Fibroblast of skin of right biceps (primary cell): ENCODE data around the gene CNTN4.
A peak's percentile ranks its signal among the peaks of the same experiment; 100 is the strongest.

Source experiments
- DNase-seq: peaks from one replicate; pipeline ENCODE4 v3.0.0-alpha.2; 2013

The CNTN4 gene

GRCh38 chr3:2823031-2823430 lies 724.4 kb downstream of the CNTN4 start:
- peak; percentile 72 for DNase-seq

DNA sequence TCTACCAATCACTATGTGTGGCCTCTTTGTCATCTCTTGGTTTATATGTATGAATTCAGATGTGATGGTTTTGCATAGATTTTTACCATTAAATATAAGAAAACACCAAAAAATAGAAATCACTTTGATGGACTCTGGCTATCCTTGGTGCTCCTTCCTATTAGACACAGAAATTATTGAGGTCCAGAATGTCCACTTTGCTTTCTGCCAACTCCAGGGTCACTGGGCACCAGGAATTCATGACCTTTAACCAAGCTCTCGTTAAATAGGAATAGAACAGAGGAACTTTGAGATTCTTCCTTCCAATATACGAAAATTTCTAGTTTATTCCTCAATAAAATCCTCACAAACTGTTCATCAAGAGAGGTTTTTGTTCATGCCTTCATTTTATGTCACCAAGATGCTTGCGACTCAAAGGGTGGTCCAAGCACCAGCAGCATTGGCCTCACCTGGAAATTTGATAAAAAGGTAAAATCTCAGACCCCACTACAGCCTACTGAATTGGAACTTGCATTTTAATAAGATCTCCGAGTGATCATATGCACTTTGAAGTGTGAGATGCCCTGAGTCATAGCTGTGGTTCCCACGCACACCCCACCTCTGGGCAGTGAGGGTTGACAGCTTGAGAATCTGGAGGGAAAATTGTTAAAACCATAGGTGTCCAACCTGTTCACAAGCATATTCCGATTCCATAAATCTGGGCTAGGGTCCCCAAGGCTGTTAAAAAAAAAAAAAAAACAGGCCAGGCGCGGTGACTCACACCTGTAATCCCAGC lies 725.0 kb downstream of the CNTN4 start:
- DNase-seq, result no peak

DNA sequence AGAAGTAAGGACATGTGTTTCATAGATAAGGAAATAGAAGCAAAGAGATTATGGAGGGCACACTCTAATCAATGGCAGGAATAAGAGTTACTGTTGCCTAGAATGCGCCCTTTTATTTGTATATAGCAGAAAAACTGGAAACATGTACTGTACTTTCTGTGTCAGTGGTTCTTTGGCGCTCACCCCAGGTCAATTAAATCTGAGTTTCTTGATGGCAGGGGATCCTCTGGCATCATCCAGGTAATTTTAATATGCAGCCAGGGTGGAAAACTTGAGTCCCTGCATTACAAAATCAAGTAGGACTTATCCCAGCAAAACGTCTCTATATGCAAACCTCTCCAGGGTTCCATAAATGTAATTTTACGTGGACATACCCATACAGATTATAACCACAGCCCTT lies 727.4 kb downstream of the CNTN4 start:
- DNase-seq, result no peak

DNA sequence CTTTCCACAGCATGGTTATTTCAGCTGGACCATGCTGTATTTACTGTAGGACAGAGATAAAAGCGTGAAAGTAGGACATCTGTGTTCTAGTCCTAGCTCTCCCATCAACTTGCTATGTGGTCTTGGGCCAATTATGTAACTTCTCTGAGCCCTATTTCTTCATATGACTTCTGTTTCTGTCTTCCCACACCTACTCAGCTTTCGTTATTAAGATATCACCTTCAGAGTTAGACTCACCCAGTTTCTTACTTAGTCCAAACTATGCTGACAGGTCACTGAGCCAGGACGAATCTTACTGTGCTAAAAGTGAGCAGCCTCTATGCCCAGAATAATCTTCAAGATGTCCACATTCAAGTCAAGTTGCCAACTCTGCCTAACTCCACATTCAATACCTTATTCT lies 727.8 kb downstream of the CNTN4 start:
- no peak for DNase-seq

- DNase-seq, result no peak
Measured at GRCh38 chr3:2837239-2837638, 738.6 kb downstream of the CNTN4 start.

- no peak for DNase-seq
Measured at GRCh38 chr3:2837910-2838309, 739.2 kb downstream of the CNTN4 start.

GRCh38 chr3:2838546-2839157 lies 740.0 kb downstream of the CNTN4 start:
- no peak for DNase-seq

DNA sequence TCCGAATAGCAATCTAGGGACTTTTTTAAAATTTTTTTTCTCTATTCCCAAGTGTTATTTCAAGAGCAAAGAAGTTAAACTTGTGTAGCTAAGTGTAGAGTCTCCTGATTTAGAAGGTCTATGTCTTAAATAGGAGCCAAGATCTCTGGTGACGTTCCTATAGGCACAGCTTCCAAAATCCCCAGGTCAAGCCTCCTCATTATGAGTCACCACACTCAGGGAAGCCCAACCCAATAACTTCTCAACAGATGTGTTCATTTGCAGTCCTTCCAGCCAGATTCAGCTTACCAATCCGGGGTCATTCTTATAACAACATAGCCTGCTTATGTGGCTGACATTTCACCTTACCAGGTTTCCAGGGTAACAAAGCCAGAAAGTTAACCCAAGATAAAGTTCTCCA lies 741.2 kb downstream of the CNTN4 start:
- DNase-seq, result peak; percentile 3

- DNase-seq, result no peak
Measured at GRCh38 chr3:2847062-2847841, 748.6 kb downstream of the CNTN4 start.

- no peak for DNase-seq
Measured at GRCh38 chr3:2849092-2849491, 750.4 kb downstream of the CNTN4 start.

- DNase-seq, result no peak
Measured at GRCh38 chr3:2850701-2851100, 752.0 kb downstream of the CNTN4 start.

DNA sequence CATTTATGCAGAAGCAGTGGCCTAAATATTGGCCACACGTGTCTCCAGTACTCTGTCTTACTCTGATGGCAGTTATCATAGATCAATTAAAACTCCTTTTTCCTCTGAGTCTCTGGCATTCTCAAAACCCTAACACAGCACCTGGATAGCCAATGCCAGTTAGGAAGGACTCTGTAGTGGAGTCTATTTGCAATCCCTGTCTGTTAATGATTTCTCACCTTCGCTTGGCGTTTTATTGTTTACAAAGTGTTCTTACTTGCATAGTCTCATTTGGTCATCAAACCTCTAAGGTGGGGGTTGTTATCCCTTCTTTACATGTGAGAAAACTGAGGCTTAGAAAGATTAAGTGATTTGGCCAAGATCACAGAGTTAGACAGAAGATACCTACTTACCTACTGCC lies 752.7 kb downstream of the CNTN4 start:
- no peak for DNase-seq

- DNase-seq, result no peak
Measured at GRCh38 chr3:2851835-2852234, 753.2 kb downstream of the CNTN4 start.

DNA sequence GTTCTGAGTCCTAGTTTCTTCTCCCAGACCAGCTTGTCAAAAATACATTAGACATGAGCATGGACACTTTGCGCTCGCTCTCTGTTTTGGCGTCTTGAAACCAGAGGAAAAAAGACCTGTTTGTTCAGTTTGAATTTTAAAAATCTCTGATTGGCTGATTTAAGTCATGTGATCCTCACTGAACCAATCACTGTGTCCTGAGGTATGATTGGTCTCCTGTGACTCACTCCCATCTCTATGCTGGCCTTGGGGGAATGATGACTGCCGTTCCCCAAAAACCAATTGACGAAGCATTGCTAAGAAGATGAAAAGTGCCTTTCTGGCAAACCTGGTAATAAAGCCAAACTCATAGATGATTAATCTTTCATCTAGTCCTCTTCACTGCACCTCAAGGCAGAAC lies 755.0 kb downstream of the CNTN4 start:
- DNase-seq, result no peak

GRCh38 chr3:2856138-2857133 lies 757.8 kb downstream of the CNTN4 start:
- no peak for DNase-seq

DNA sequence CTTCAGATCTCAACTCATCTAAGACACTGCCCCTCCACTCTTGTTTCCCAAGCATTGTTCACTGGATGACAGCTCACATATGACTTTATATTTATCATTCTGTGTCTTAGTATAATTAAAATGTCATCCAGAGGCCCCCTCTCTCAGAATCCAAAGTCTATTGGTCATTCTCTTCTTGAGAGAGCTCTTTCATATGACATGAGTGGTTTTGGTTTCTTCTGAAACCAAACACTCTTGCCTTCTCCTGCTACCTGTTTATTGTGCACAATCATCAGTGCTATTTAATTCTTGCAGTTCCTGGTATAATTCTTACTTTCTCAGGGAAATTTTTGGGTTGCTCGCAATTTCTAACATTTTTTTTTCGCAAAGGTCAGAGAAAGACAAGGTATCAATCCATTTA lies 762.0 kb downstream of the CNTN4 start:
- DNase-seq, result no peak

GRCh38 chr3:2861120-2861519 lies 762.5 kb downstream of the CNTN4 start:
- DNase-seq, result no peak

GRCh38 chr3:2861920-2862319 lies 763.3 kb downstream of the CNTN4 start:
- DNase-seq, result no peak

GRCh38 chr3:2862366-2862765 lies 763.7 kb downstream of the CNTN4 start:
- DNase-seq, result no peak

- no peak for DNase-seq
Measured at GRCh38 chr3:2863127-2863526, 764.5 kb downstream of the CNTN4 start.

DNA sequence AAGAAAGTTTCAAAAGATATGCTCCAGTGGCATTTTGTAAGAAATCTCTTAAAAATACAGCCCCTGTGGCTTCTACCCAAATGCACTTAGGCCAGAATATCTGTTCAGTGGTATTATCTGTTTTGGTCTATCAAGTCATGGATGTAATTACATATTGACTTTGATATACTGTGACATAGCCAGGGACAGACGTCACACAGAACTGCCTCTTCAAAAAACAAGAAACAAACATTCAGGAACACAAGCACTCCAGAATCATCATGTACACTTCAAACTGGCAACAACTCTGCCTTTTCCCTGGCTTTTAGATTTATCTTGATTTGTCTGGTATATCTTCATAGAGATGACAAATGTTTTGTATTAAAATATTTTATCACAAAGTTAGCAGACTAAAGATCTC lies 771.2 kb downstream of the CNTN4 start:
- no peak for DNase-seq

GRCh38 chr3:2870724-2871333 lies 772.2 kb downstream of the CNTN4 start:
- no peak for DNase-seq
